Osteoblast (primary cell): ENCODE results near the gene CSDE1. TPM values are rescaled to one million over a fixed set of nuclear protein-coding genes. Genes with fewer than 3 reads are reported as not detected.

Experiments
- small RNA-seq: library from RNA; depleted of rRNA; stranded (forward); fragments of <200 nt; gene quantifications from one replicate; pipeline ENCODE3, GENCODE V24; 2012
- total RNA-seq: library from RNA; depleted of rRNA; stranded (reverse); fragments of >200 nt; gene quantifications from 2 replicates; pipeline ENCODE4 v1.2.3, GENCODE V29; 2012

The CSDE1 gene
- total RNA-seq, 1 donor: 599 TPM

Small RNA genes within 50 kb of the gene (small RNA-seq; reads per million reads assigned to genes)
- gene RN7SL432P (not detected), gene RNY1P13 (not detected)

Other genes starting within 250 kb of the CSDE1 start
- gene TRIM33, start 246.8 kb downstream of the CSDE1 start, total RNA-seq: 43.1 and 48.6 TPM in 2 replicates
- 37.1 and 38.0 TPM in 2 replicates for gene BCAS2, start 176.4 kb downstream of the CSDE1 start, total RNA-seq
- gene DENND2C, start 87.9 kb downstream of the CSDE1 start, total RNA-seq: 8.3 and 8.8 TPM in 2 replicates
- not detected in 2 replicates for gene AMPD1, start 62.4 kb downstream of the CSDE1 start, total RNA-seq
- 62.2 and 67.0 TPM in 2 replicates for gene NRAS, start 41.2 kb downstream of the CSDE1 start, total RNA-seq
- 52.5 and 56.3 TPM in 2 replicates for gene SIKE1, start 22.7 kb upstream of the CSDE1 start, total RNA-seq
- gene SYCP1, start 96.9 kb upstream of the CSDE1 start, total RNA-seq: not detected in 2 replicates